ENCODE results near the gene PTPN1. TPM values are rescaled to one million over a fixed set of nuclear protein-coding genes. Genes with fewer than 3 reads are reported as not detected.
A peak's percentile ranks its signal among the peaks of the same experiment; 100 is the strongest.

The PTPN1 gene
- total and polyA plus RNA-seq, 2 of the 13 experiments (the other 11 are each of a cell fraction or from before 2014, with no cell fraction given) = 17.7 to 37.2 TPM

GRCh38 chr20:50521221-50522052 is 11.3 kb downstream of the PTPN1 start (continued):
- TF ChIP-seq ARID3A (IDR thresholded peaks at IDR 0.05; ENCODE audit: low read depth, low read length) (0 out of 2 replicates have a peak, but pooled peaks have one; percentile 10), MAFG (CRISPR knock-in tag; IDR thresholded peaks at IDR 0.05) (no peak), ZGPAT (CRISPR knock-in tag; IDR thresholded peaks at IDR 0.05) (no peak), POGK (CRISPR knock-in tag; conservative IDR thresholded peaks at IDR 0.05) (no peak), FLYWCH1 (CRISPR knock-in tag; IDR thresholded peaks at IDR 0.05) (no peak), ESRRA (CRISPR knock-in tag; IDR thresholded peaks at IDR 0.05; ENCODE audit: low read depth) (no peak), HNF4A (CRISPR knock-in tag; IDR thresholded peaks at IDR 0.05) (0 out of 2 replicates have a peak, but pooled peaks have one; percentile 10), IKZF4 (CRISPR knock-in tag; IDR thresholded peaks at IDR 0.05; ENCODE audit: borderline replicate concordance, low read depth, not compliant biosample characterization) (no peak), USF2 (IDR thresholded peaks at IDR 0.05; ENCODE audit: low read depth, low read length) (no peak), USF2 (CRISPR knock-in tag; IDR thresholded peaks at IDR 0.05; ENCODE audit: borderline replicate concordance) (no peak), EED (CRISPR knock-in tag; IDR thresholded peaks at IDR 0.05) (no peak), SOX6 (IDR thresholded peaks at IDR 0.05) (no peak), SOX6 (CRISPR knock-in tag; IDR thresholded peaks at IDR 0.05) (peak; percentile 11; the same call in 1 of the 2 replicates), ZFP62 (CRISPR knock-in tag; IDR thresholded peaks at IDR 0.05) (no peak)
